ENCODE results near the gene CD74.

CD74 gene

GRCh38 chr5:150412319-150413175 lies at the start of gene CD74:
Gene CD74, minus strand, starts transcription at chr5:150412910. Its CDS starts 161 bp downstream, at chr5:150412749.
- DNase-seq (ENCODE audit: low read depth, low spot score) = no peak
- CTCF ChIA-PET = interaction anchor here (1.3 to 1.7 kb wide), 2 partner anchors 13 to 19 kb away, joined by 5 to 6 read pairs; no protein-coding TSS in a partner anchor
- no peak within 1 kb of the TSS for H3K4me3 ChIP-seq (ENCODE audit: low read depth, low read length)
- POLR2A ChIA-PET = no interaction called here
- no peak for TF ChIP-seq CTCF (IDR thresholded peaks at IDR 0.05; ENCODE audit: insufficient read depth, low read length, missing control alignments)

- POLR2A ChIA-PET = no interaction called here
- CTCF ChIA-PET = interaction anchor here (1.0 to 7.8 kb wide), 8 partner anchors 11 to 193 kb away, joined by 3 to 157 read pairs (median 36); partner anchors contain the start of gene RPS14
- no peak for DNase-seq (ENCODE audit: low read depth, low spot score)
- TF ChIP-seq CTCF (IDR thresholded peaks at IDR 0.05; ENCODE audit: insufficient read depth, low read length, missing control alignments) = no peak
- H3K4me3 ChIP-seq (ENCODE audit: low read depth, low read length) = no peak overlapping the region
Observed at GRCh38 chr5:150461231-150461630, 48.5 kb upstream of the CD74 start.

GRCh38 chr5:150460781-150461180 lies 48.1 kb upstream of the CD74 start:
- H3K4me3 ChIP-seq (ENCODE audit: low read depth, low read length) = no peak overlapping the region
- ChIA-PET POLR2A (interaction anchor here (1.1 kb wide), 1 partner anchor 50 kb away, joined by 4 read pairs; no protein-coding TSS in a partner anchor), CTCF (interaction anchor here (1.0 to 7.8 kb wide), 15 partner anchors 10 to 386 kb away, joined by 3 to 157 read pairs (median 21); partner anchors contain the start of genes IRGM, RBM22, RPS14 and SYNPO)
- no peak for DNase-seq (ENCODE audit: low read depth, low spot score)
- TF ChIP-seq CTCF (IDR thresholded peaks at IDR 0.05; ENCODE audit: insufficient read depth, low read length, missing control alignments) = no peak

- CTCF ChIA-PET = interaction anchor here (0.6 to 7.8 kb wide), 46 partner anchors 9 to 590 kb away, joined by 3 to 157 read pairs (median 5); partner anchors contain the start of genes IRGM, MYOZ3, RBM22 and RPS14
- TF ChIP-seq CTCF (IDR thresholded peaks at IDR 0.05; ENCODE audit: insufficient read depth, low read length, missing control alignments) = peak; percentile 93
- H3K4me3 ChIP-seq (ENCODE audit: low read depth, low read length) = peak overlapping the region; percentile 18
Observed at GRCh38 chr5:150458802-150459557, 46.3 kb upstream of the CD74 start.

DNA sequence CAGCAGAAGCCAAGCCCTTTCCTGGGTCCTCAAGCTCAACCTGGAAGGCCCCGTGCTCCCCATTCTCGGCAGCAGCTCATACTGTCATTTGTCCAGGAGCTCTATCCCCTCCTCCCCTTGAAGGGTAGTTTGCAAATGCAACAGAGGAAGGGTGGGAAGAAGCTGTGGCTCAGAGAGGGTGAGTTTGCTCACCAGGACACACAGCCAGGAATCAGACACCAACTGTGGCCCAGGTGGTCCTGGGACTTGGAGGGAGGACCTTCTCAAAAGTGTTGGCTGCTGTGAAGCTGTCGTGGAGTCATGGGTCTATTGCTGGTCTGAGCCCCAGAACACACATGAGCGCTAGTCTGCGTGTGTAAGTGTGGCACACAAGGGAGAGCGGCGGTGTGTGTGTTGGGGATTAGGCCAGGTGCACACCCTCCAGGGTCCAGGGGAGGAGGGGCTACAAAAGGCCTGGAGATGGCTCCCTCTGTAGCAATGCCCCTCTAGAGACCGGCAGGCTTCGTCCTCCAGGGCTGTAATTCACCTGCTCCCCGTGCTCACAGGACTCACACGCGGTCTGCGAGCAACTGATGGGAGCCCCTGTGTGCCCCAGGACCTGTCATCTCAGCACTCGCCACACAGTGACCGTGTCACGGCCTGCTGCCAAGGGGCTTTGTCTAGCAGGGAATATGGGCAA lies 45.0 kb upstream of the CD74 start:
- DNase-seq (ENCODE audit: low read depth, low spot score) = no peak
- ChIA-PET CTCF (interaction anchor here (0.7 to 7.8 kb wide), 27 partner anchors 8 to 397 kb away, joined by 3 to 157 read pairs (median 6); partner anchors contain the start of genes IRGM and MYOZ3), POLR2A (no interaction called here)
- no peak for TF ChIP-seq CTCF (IDR thresholded peaks at IDR 0.05; ENCODE audit: insufficient read depth, low read length, missing control alignments)
- no peak overlapping the region for H3K4me3 ChIP-seq (ENCODE audit: low read depth, low read length)

More at GRCh38 chr5:150458802-150459557, 46.3 kb upstream of the CD74 start:
- POLR2A ChIA-PET = interaction anchor here (0.6 to 1.5 kb wide), 4 partner anchors 9 to 101 kb away, joined by 3 to 5 read pairs (median 3); no protein-coding TSS in a partner anchor
- DNase-seq (ENCODE audit: low read depth, low spot score) = no peak
